Measurements from ENCODE around the gene SAP130. TPM values are rescaled to one million over a fixed set of nuclear protein-coding genes. Genes with fewer than 3 reads are reported as not detected.
A peak's percentile ranks its signal among the peaks of the same experiment; 100 is the strongest.

The SAP130 gene
- total RNA-seq, 2 donors from 2014 or later, result 8.7 to 24.3 TPM

DNA sequence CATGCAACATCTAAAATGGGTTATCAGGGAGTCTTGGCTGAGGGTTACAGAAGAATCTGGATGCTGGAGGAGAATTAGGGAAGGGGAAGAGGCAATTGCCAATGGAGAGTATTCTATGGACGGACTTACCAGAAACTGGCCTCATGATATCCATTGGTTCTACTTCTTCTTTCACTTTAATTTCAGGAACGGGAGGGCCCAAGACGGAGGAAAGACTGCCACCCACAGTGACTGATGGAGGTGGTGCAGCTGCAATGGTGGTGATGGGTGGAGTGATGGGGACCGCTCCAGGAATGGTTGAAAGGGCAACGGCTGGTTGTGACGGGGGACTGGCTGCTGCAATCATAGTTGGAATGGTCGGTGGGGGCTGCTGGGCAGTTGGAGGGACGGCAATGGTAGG lies 73.0 kb downstream of the SAP130 start:
- Histone ChIP-seq H3K27me3 (replicated peaks; ENCODE audit: insufficient read depth) (no peaks in the 10 kb centered on the region), H3K36me3 (peaks cover 10% of the 10 kb centered on the region), H3K4me1 (ENCODE audit: control insufficient read depth in 1 of 2, low read depth in 2 of 2) (peaks cover 13 to 22% of the 10 kb centered on the region in 2 donors), H3K4me3 (no peak overlapping the region), H3K27ac (no peak overlapping the region), H3K9me3 (no peaks in the 10 kb centered on the region)
- DNase-seq (ENCODE audit: low spot score) (no peak), ATAC-seq (ENCODE audit: insufficient number of reproducible peaks, low FRiP score, low read depth) (no peak)
- TF ChIP-seq, protein P1, sequence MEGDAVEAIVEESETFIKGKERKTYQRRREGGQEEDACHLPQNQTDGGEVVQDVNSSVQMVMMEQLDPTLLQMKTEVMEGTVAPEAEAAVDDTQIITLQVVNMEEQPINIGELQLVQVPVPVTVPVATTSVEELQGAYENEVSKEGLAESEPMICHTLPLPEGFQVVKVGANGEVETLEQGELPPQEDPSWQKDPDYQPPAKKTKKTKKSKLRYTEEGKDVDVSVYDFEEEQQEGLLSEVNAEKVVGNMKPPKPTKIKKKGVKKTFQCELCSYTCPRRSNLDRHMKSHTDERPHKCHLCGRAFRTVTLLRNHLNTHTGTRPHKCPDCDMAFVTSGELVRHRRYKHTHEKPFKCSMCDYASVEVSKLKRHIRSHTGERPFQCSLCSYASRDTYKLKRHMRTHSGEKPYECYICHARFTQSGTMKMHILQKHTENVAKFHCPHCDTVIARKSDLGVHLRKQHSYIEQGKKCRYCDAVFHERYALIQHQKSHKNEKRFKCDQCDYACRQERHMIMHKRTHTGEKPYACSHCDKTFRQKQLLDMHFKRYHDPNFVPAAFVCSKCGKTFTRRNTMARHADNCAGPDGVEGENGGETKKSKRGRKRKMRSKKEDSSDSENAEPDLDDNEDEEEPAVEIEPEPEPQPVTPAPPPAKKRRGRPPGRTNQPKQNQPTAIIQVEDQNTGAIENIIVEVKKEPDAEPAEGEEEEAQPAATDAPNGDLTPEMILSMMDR (IDR thresholded peaks at IDR 0.05), result no peak

DNA sequence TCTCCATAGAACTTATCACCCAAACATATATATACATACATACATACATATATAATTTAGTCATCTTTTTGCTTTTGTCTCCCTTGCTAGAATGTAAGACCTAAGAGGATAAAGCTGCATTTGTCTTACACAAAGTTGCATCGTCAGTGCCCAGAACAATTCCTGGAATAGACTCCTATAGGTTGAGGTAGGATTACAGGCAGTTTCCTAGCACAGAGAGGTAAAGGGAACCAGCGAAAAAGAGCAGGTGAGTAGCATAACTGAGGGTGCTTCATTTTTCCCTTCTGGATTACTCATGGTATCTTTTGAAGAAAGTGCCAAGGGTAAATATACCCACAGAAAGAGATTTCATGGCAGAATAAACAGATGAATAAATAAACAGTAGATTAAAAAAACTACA lies 74.0 kb downstream of the SAP130 start:
- H3K9me3 ChIP-seq, result no peaks in the 10 kb centered on the region
- H3K36me3 ChIP-seq, result peaks cover 20% of the 10 kb centered on the region
- peak overlapping the region; percentile 48 to 68 for H3K27ac ChIP-seq
- peaks cover 13 to 22% of the 10 kb centered on the region in 2 donors for H3K4me1 ChIP-seq (ENCODE audit: control insufficient read depth in 1 of 2, low read depth in 2 of 2)
- TF ChIP-seq, protein P1 (IDR thresholded peaks at IDR 0.05), result no peak
- ATAC-seq (ENCODE audit: insufficient number of reproducible peaks, low FRiP score, low read depth) (no peak), DNase-seq (ENCODE audit: low spot score) (no peak)
- no peaks in the 10 kb centered on the region for H3K27me3 ChIP-seq (replicated peaks; ENCODE audit: insufficient read depth)
- peak overlapping the region; percentile 40 for H3K4me3 ChIP-seq

DNA sequence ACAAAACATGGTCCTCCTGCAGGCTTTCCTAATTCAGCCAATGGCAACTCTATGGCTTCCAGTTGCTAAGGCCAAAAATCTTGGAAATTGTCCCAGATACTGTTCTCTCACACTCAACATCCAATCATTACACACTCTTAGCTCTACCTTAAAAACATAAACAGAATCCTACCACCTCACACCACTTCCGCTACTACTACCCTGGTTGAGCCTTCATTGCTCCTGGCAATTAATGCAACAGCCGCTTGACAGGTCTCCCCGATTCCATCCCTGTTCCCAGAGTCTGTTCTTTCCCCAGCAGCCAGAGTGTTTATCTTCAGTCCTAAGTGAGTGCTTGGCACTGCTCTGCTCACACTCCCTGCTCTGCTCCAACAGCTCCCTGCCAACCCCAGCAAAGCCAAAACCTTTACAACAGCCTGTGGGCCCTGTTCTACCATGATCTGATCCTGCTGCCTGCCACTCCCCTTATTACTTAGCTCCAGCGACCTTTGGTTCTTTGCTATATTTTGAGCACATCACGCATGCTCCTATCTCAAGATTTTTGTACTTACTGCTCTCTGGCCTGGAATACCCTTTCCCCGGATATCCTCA lies 74.6 kb downstream of the SAP130 start:
- peak; percentile 11 for DNase-seq (ENCODE audit: low spot score)
- TF ChIP-seq, protein P1 (IDR thresholded peaks at IDR 0.05), result no peak
- peak overlapping the region; percentile 48 to 68 for H3K27ac ChIP-seq
- H3K9me3 ChIP-seq, result no peaks in the 10 kb centered on the region
- ATAC-seq (ENCODE audit: insufficient number of reproducible peaks, low FRiP score, low read depth), result peak; percentile 69
- H3K4me1 ChIP-seq (ENCODE audit: control insufficient read depth in 1 of 2, low read depth in 2 of 2), result peaks cover 13 to 22% of the 10 kb centered on the region in 2 donors
- H3K4me3 ChIP-seq, result peak overlapping the region; percentile 40
- H3K36me3 ChIP-seq, result peaks cover 25% of the 10 kb centered on the region
- H3K27me3 ChIP-seq (replicated peaks; ENCODE audit: insufficient read depth), result no peaks in the 10 kb centered on the region

DNA sequence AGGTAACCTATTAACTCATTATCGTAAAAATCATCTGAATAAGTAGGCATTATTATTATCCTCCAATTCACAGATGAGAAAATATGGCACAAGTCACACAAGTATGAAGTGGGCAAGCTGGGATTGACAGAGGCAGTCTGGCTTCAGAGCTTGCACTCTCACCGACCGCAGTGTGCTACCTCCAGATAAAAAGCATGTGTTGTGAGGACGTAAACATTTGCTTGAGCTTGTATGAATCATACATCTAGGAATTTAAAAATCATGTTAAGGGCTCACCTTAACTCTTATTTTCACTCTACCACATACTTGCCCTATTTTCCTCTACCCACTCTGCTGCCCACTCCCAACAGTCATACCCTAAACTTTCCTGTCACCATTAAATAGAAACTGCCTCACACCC lies 76.8 kb downstream of the SAP130 start:
- peaks cover 34% of the 10 kb centered on the region for H3K36me3 ChIP-seq
- ATAC-seq (ENCODE audit: insufficient number of reproducible peaks, low FRiP score, low read depth), result no peak

DNA sequence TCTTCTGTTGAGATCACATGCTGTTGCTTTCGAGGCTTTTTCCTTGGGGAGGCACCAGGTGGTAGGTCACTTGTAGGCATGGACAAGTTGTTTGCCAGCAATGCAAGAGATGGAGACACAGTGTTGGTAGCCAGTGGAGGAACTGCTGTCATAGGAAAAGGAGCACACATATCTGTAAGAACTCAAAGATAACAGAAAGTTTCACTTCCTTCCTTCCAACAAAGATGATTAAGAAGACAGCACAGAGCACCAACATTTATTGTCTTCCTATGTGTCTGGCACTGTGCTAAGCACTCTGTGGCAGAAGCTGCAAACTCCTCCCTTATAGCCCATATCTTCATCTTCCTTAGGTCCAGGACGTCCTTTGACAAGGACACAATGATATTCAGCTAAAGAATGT lies 77.6 kb downstream of the SAP130 start:
- Histone ChIP-seq H3K9me3 (no peaks in the 10 kb centered on the region), H3K27me3 (replicated peaks; ENCODE audit: insufficient read depth) (no peaks in the 10 kb centered on the region), H3K27ac (no peak overlapping the region), H3K4me3 (no peak overlapping the region), H3K4me1 (ENCODE audit: control insufficient read depth in 1 of 2, low read depth in 2 of 2) (peaks cover 13 to 22% of the 10 kb centered on the region in 2 donors), H3K36me3 (peaks cover 41% of the 10 kb centered on the region)
- TF ChIP-seq, protein P1 (IDR thresholded peaks at IDR 0.05), result no peak
- DNase-seq (ENCODE audit: low spot score) (no peak), ATAC-seq (ENCODE audit: insufficient number of reproducible peaks, low FRiP score, low read depth) (no peak)

More for the DNA sequence above, 76.8 kb downstream of the SAP130 start:
- Histone ChIP-seq H3K4me3 (no peak overlapping the region), H3K27me3 (replicated peaks; ENCODE audit: insufficient read depth) (no peaks in the 10 kb centered on the region), H3K9me3 (no peaks in the 10 kb centered on the region), H3K27ac (no peak overlapping the region), H3K4me1 (ENCODE audit: control insufficient read depth in 1 of 2, low read depth in 2 of 2) (peaks cover 13 to 22% of the 10 kb centered on the region in 2 donors)
- TF ChIP-seq, protein P1 (IDR thresholded peaks at IDR 0.05), result no peak
- no peak for DNase-seq (ENCODE audit: low spot score)
